ENCODE data around the gene KIAA0586.
"Not testable (repeated sequence)": the region's sequence is repeated elsewhere in the genome, so short reads cannot be mapped to it uniquely, and the experiment has no call there.

KIAA0586 gene

GRCh38 chr14:58491593-58491992, 64.1 kb downstream of the KIAA0586 start:
- H3K4me1 Mint-ChIP-seq = no peaks in the 10 kb centered on the region
- ATAC-seq = no peak
- no peak overlapping the region for H3K4me3 Mint-ChIP-seq
- H3K9me3 Mint-ChIP-seq = no peaks in the 10 kb centered on the region
- H3K27ac Mint-ChIP-seq = no peak overlapping the region
- no peaks in the 10 kb centered on the region for H3K27me3 Mint-ChIP-seq
- H3K36me3 Mint-ChIP-seq = peaks cover 10% of the 10 kb centered on the region

- Mint-ChIP-seq H3K9me3 (no peaks in the 10 kb centered on the region), H3K27me3 (no peaks in the 10 kb centered on the region), H3K4me3 (no peak overlapping the region), H3K27ac (no peak overlapping the region), H3K36me3 (peaks cover 10% of the 10 kb centered on the region), H3K4me1 (no peaks in the 10 kb centered on the region)
- no peak for ATAC-seq
Measured at GRCh38 chr14:58492044-58492443, 64.5 kb downstream of the KIAA0586 start.

- ATAC-seq = no peak
- Mint-ChIP-seq H3K27me3 (no peaks in the 10 kb centered on the region), H3K4me3 (no peak overlapping the region), H3K36me3 (peaks cover 29% of the 10 kb centered on the region), H3K4me1 (no peaks in the 10 kb centered on the region), H3K9me3 (no peaks in the 10 kb centered on the region), H3K27ac (no peak overlapping the region)
Measured at GRCh38 chr14:58501214-58501816, 73.8 kb downstream of the KIAA0586 start.

GRCh38 chr14:58513272-58513671, 85.8 kb downstream of the KIAA0586 start:
- no peak for ATAC-seq
- peaks cover 58% of the 10 kb centered on the region for H3K36me3 Mint-ChIP-seq
- H3K4me3 Mint-ChIP-seq = no peak overlapping the region
- H3K4me1 Mint-ChIP-seq = no peaks in the 10 kb centered on the region
- H3K27ac Mint-ChIP-seq = no peak overlapping the region
- no peaks in the 10 kb centered on the region for H3K9me3 Mint-ChIP-seq
- no peaks in the 10 kb centered on the region for H3K27me3 Mint-ChIP-seq

GRCh38 chr14:58517592-58517991, 90.1 kb downstream of the KIAA0586 start:
- Mint-ChIP-seq H3K4me3 (no peak overlapping the region), H3K36me3 (peaks cover 72% of the 10 kb centered on the region), H3K4me1 (no peaks in the 10 kb centered on the region), H3K27me3 (no peaks in the 10 kb centered on the region), H3K9me3 (no peaks in the 10 kb centered on the region), H3K27ac (no peak overlapping the region)
- ATAC-seq = no peak

GRCh38 chr14:58525691-58526090, 98.2 kb downstream of the KIAA0586 start:
- H3K9me3 Mint-ChIP-seq = peaks cover 17% of the 10 kb centered on the region
- not testable (repeated sequence) for H3K27ac Mint-ChIP-seq, H3K27me3 Mint-ChIP-seq, ATAC-seq, H3K4me1 Mint-ChIP-seq, H3K4me3 Mint-ChIP-seq
- peaks cover 36% of the 10 kb centered on the region for H3K36me3 Mint-ChIP-seq

- Mint-ChIP-seq H3K36me3 (peaks cover 9% of the 10 kb centered on the region), H3K27ac (no peak overlapping the region), H3K4me3 (no peak overlapping the region), H3K4me1 (no peaks in the 10 kb centered on the region), H3K27me3 (no peaks in the 10 kb centered on the region), H3K9me3 (peaks cover 8% of the 10 kb centered on the region)
- no peak for ATAC-seq
Measured at GRCh38 chr14:58533446-58533845, 105.9 kb downstream of the KIAA0586 start.

GRCh38 chr14:58535044-58535443, 107.5 kb downstream of the KIAA0586 start:
- Mint-ChIP-seq H3K27ac (no peak overlapping the region), H3K27me3 (no peaks in the 10 kb centered on the region), H3K36me3 (peaks cover 12% of the 10 kb centered on the region), H3K4me1 (no peaks in the 10 kb centered on the region), H3K9me3 (peaks cover 2% of the 10 kb centered on the region), H3K4me3 (no peak overlapping the region)
- ATAC-seq = no peak

- H3K27ac Mint-ChIP-seq = no peak overlapping the region
- no peak for ATAC-seq
- peaks cover 2% of the 10 kb centered on the region for H3K9me3 Mint-ChIP-seq
- H3K27me3 Mint-ChIP-seq = no peaks in the 10 kb centered on the region
- H3K36me3 Mint-ChIP-seq = peaks cover 22% of the 10 kb centered on the region
- H3K4me3 Mint-ChIP-seq = no peak overlapping the region
- no peaks in the 10 kb centered on the region for H3K4me1 Mint-ChIP-seq
Measured at GRCh38 chr14:58537004-58537403, 109.5 kb downstream of the KIAA0586 start.

- Mint-ChIP-seq H3K36me3 (peaks cover 50% of the 10 kb centered on the region), H3K9me3 (peaks cover 10% of the 10 kb centered on the region), H3K27me3 (no peaks in the 10 kb centered on the region), H3K27ac (no peak overlapping the region), H3K4me3 (no peak overlapping the region), H3K4me1 (no peaks in the 10 kb centered on the region)
- no peak for ATAC-seq
Measured at GRCh38 chr14:58540749-58541632, 113.5 kb downstream of the KIAA0586 start.

- Mint-ChIP-seq H3K36me3 (peaks cover 46% of the 10 kb centered on the region), H3K4me3 (no peak overlapping the region), H3K4me1 (no peaks in the 10 kb centered on the region), H3K27ac (no peak overlapping the region), H3K9me3 (peaks cover 8% of the 10 kb centered on the region), H3K27me3 (no peaks in the 10 kb centered on the region)
- no peak for ATAC-seq
Measured at GRCh38 chr14:58541633-58542022, 114.1 kb downstream of the KIAA0586 start.

GRCh38 chr14:58543253-58543652, 115.7 kb downstream of the KIAA0586 start:
- no peaks in the 10 kb centered on the region for H3K27me3 Mint-ChIP-seq
- H3K36me3 Mint-ChIP-seq = peaks cover 46% of the 10 kb centered on the region
- no peak for ATAC-seq
- H3K4me1 Mint-ChIP-seq = no peaks in the 10 kb centered on the region
- H3K9me3 Mint-ChIP-seq = peaks cover 8% of the 10 kb centered on the region
- H3K27ac Mint-ChIP-seq = no peak overlapping the region
- no peak overlapping the region for H3K4me3 Mint-ChIP-seq

- H3K4me1 Mint-ChIP-seq = no peaks in the 10 kb centered on the region
- H3K27ac Mint-ChIP-seq = no peak overlapping the region
- peaks cover 24% of the 10 kb centered on the region for H3K36me3 Mint-ChIP-seq
- no peak overlapping the region for H3K4me3 Mint-ChIP-seq
- no peak for ATAC-seq
- H3K9me3 Mint-ChIP-seq = peaks cover 8% of the 10 kb centered on the region
- H3K27me3 Mint-ChIP-seq = no peaks in the 10 kb centered on the region
Measured at GRCh38 chr14:58547649-58548048, 120.1 kb downstream of the KIAA0586 start.

GRCh38 chr14:58549105-58549757, 121.7 kb downstream of the KIAA0586 start:
- no peak overlapping the region for H3K4me3 Mint-ChIP-seq
- no peak for ATAC-seq
- H3K9me3 Mint-ChIP-seq = no peaks in the 10 kb centered on the region
- H3K36me3 Mint-ChIP-seq = peaks cover 8% of the 10 kb centered on the region
- H3K27me3 Mint-ChIP-seq = no peaks in the 10 kb centered on the region
- H3K27ac Mint-ChIP-seq = no peak overlapping the region
- no peaks in the 10 kb centered on the region for H3K4me1 Mint-ChIP-seq

GRCh38 chr14:58553959-58554358, 126.4 kb downstream of the KIAA0586 start:
- no peak for ATAC-seq
- Mint-ChIP-seq H3K27me3 (no peaks in the 10 kb centered on the region), H3K9me3 (no peaks in the 10 kb centered on the region), H3K27ac (no peak overlapping the region), H3K36me3 (no peaks in the 10 kb centered on the region), H3K4me3 (no peak overlapping the region), H3K4me1 (no peaks in the 10 kb centered on the region)

GRCh38 chr14:58555647-58556046, 128.1 kb downstream of the KIAA0586 start:
- H3K36me3 Mint-ChIP-seq = no peaks in the 10 kb centered on the region
- no peak overlapping the region for H3K4me3 Mint-ChIP-seq
- H3K9me3 Mint-ChIP-seq = no peaks in the 10 kb centered on the region
- H3K27me3 Mint-ChIP-seq = no peaks in the 10 kb centered on the region
- H3K4me1 Mint-ChIP-seq = no peaks in the 10 kb centered on the region
- no peak overlapping the region for H3K27ac Mint-ChIP-seq
- no peak for ATAC-seq
